Right ventricle myocardium inferior (tissue), 1 donor: Measurements from ENCODE around the gene ABLIM1. TPM values are rescaled to one million over a fixed set of nuclear protein-coding genes. Genes with fewer than 3 reads are reported as not detected.

ENCODE experiments used
- ATAC-seq: fragments of 200-7000 bp; cut with Tn5 transposase; one replicate; pipeline ENCODE4 v1.9.1; 2020; ENCODE audit warnings: mild to moderate bottlenecking, moderate library complexity
- DNase-seq: peaks from one replicate; pipeline ENCODE4 v3.0.0; 2021; ENCODE audit errors: missing footprints
- intact Hi-C: fragments of 100-400 bp; cut with DNase I; formaldehyde crosslinking; loops from one replicate; pipeline ENCODE4 v1.11.0; 2022
- total RNA-seq: library from RNA; stranded (reverse); fragmentation: NEBNext Ultra II Directional; extraction: Animal tissue kit (Norgen Biotek cat#: 25700); gene quantifications from one replicate; pipeline ENCODE4 v1.2.1, GENCODE V29; 2021
- donor health status: DM: no; HTN: yes; CAD: no; lungs with severe emphysema.

ABLIM1 gene
- total RNA-seq, 1 donor from 2014 or later = 730 TPM

GRCh38 chr10:114631090-114631665 is 26.9 kb downstream of the ABLIM1 start:
- intact Hi-C loops = loop anchor here (1.0 to 5.0 kb wide), 4 partner anchors 79 to 151 kb away; no protein-coding TSS in a partner anchor
- ATAC-seq = no peak
- no peak for DNase-seq

GRCh38 chr10:114629824-114630730 is 28.0 kb downstream of the ABLIM1 start:
- ATAC-seq (peak; percentile 69), DNase-seq (no peak)
- intact Hi-C loops = loop anchor here (5.0 to 10.0 kb wide), 4 partner anchors 78 to 155 kb away; no protein-coding TSS in a partner anchor

GRCh38 chr10:114629083-114629823 is 28.8 kb downstream of the ABLIM1 start:
- DNase-seq (no peak), ATAC-seq (peak; percentile 37)
- intact Hi-C loops = loop anchor here (10.0 kb wide), 1 partner anchor 154 kb away; no protein-coding TSS in a partner anchor

- no peak for DNase-seq
- ATAC-seq = no peak
- intact Hi-C loops = loop anchor here (10.0 kb wide), 1 partner anchor 153 kb away; no protein-coding TSS in a partner anchor
Measured at GRCh38 chr10:114628106-114628505, 30.0 kb downstream of the ABLIM1 start.

GRCh38 chr10:114626841-114627240 is 31.2 kb downstream of the ABLIM1 start:
- DNase-seq (no peak), ATAC-seq (no peak)
- intact Hi-C loops = loop anchor here (10.0 kb wide), 1 partner anchor 152 kb away; no protein-coding TSS in a partner anchor

- ATAC-seq (no peak), DNase-seq (no peak)
- intact Hi-C loops = loop anchor here (10.0 kb wide), 1 partner anchor 150 kb away; no protein-coding TSS in a partner anchor
Measured at GRCh38 chr10:114624951-114625780, 32.9 kb downstream of the ABLIM1 start.

GRCh38 chr10:114624422-114624821 is 33.7 kb downstream of the ABLIM1 start:
- ATAC-seq = no peak
- intact Hi-C loops = loop anchor here (10.0 kb wide), 1 partner anchor 150 kb away; no protein-coding TSS in a partner anchor
- no peak for DNase-seq

- no peak for ATAC-seq
- no peak for DNase-seq
- intact Hi-C loops = loop anchor here (10.0 kb wide), 1 partner anchor 149 kb away; no protein-coding TSS in a partner anchor
Measured at GRCh38 chr10:114623661-114624294, 34.3 kb downstream of the ABLIM1 start.

GRCh38 chr10:114623155-114623554 is 34.9 kb downstream of the ABLIM1 start:
- ATAC-seq (no peak), DNase-seq (no peak)
- intact Hi-C loops = loop anchor here (10.0 kb wide), 1 partner anchor 148 kb away; no protein-coding TSS in a partner anchor

- DNase-seq (no peak), ATAC-seq (peak; percentile 71)
- intact Hi-C loops = no loop called here
Measured at GRCh38 chr10:114618722-114619121, 39.4 kb downstream of the ABLIM1 start.

- ATAC-seq = no peak
- intact Hi-C loops = no loop called here
- DNase-seq = no peak
Measured at GRCh38 chr10:114616516-114616915, 41.6 kb downstream of the ABLIM1 start.

- DNase-seq (no peak), ATAC-seq (no peak)
- intact Hi-C loops = no loop called here
Measured at GRCh38 chr10:114616103-114616502, 42.0 kb downstream of the ABLIM1 start.

GRCh38 chr10:114615600-114616007 is 42.5 kb downstream of the ABLIM1 start:
- DNase-seq (no peak), ATAC-seq (no peak)
- intact Hi-C loops = no loop called here

- intact Hi-C loops = no loop called here
- ATAC-seq (peak; percentile 24), DNase-seq (no peak)
Measured at GRCh38 chr10:114613237-114613979, 44.7 kb downstream of the ABLIM1 start.

GRCh38 chr10:114611617-114612016 is 46.5 kb downstream of the ABLIM1 start:
- intact Hi-C loops = no loop called here
- no peak for ATAC-seq

GRCh38 chr10:114609518-114610426 is 48.3 kb downstream of the ABLIM1 start:
- DNase-seq = no peak
- intact Hi-C loops = no loop called here
- no peak for ATAC-seq

More at GRCh38 chr10:114611617-114612016, 46.5 kb downstream of the ABLIM1 start:
- no peak for DNase-seq
